ENCODE measurements around the gene CUL4A.
A peak's percentile ranks its signal among the peaks of the same experiment; 100 is the strongest.

The CUL4A gene

GRCh38 chr13:113296823-113297369 is 87.5 kb downstream of the CUL4A start, which contains the start of gene LAMP1:
TSS of gene LAMP1 (plus strand) at chr13:113297239. CDS start at chr13:113297435, 196 bp downstream.
- TF ChIP-seq, protein P1, sequence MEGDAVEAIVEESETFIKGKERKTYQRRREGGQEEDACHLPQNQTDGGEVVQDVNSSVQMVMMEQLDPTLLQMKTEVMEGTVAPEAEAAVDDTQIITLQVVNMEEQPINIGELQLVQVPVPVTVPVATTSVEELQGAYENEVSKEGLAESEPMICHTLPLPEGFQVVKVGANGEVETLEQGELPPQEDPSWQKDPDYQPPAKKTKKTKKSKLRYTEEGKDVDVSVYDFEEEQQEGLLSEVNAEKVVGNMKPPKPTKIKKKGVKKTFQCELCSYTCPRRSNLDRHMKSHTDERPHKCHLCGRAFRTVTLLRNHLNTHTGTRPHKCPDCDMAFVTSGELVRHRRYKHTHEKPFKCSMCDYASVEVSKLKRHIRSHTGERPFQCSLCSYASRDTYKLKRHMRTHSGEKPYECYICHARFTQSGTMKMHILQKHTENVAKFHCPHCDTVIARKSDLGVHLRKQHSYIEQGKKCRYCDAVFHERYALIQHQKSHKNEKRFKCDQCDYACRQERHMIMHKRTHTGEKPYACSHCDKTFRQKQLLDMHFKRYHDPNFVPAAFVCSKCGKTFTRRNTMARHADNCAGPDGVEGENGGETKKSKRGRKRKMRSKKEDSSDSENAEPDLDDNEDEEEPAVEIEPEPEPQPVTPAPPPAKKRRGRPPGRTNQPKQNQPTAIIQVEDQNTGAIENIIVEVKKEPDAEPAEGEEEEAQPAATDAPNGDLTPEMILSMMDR (IDR thresholded peaks at IDR 0.05; ENCODE audit: low read depth, low read length): no peak
- DNase-seq (ENCODE audit: low read depth in 2 of 2): peak; percentile 96 to 99
- peak within 1 kb of the TSS; percentile 90 to 92 for H3K4me3 ChIP-seq (replicated peaks in 1 of 2; ENCODE audit: low read depth in 2 of 2, low read length in 2 of 2)

- peak overlapping the region; percentile 90 to 92 for H3K4me3 ChIP-seq (replicated peaks in 1 of 2; ENCODE audit: low read depth in 2 of 2, low read length in 2 of 2)
- DNase-seq (ENCODE audit: low read depth in 2 of 2): peak; percentile 11 to 37
- TF ChIP-seq, protein P1 (IDR thresholded peaks at IDR 0.05; ENCODE audit: low read depth, low read length): no peak
Measured at GRCh38 chr13:113297370-113298042, 88.1 kb downstream of the CUL4A start.

DNA sequence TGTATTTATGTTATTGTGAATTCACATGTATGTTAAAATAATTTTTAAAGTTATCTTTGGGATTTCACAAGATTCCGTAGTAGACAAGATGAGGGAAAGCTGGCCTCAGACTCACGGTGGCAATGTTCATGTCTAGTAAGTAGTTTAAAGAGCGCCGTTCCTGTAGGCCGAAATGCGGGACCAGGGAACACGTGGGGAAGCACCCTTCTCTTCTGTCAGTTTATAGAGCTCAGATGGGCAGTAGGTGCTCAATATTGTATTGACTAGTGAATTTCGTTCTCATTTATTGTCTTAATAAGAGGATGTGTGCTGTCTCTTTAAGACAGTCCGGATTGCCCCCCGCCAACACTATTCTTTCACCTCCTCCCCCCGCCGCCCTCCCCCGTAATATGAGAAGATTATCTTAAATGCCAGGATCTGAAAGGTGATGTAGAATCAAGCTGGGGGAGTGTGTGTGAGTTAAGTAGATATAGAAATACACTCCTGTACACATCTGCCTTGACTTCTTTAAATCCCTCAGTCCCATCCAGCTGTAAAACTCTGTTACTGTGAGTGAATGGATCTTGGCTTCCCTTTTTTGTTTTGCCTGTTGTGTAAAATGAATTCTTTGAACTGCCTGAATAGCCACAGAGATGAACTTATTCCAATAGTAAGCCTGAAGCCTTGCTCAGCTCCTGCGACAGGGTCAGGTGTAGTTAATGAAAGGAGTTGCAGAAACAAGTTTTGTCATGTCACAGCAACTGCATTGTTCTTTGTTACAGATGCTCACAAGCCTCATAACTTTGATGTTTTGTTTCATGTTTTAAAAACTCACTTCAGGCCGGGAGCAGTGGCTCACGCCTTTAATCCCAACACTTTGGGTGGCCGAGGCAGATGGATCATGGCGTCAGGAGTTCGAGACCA is 88.9 kb downstream of the CUL4A start:
- TF ChIP-seq, protein P1 (IDR thresholded peaks at IDR 0.05; ENCODE audit: low read depth, low read length): no peak
- DNase-seq (ENCODE audit: low read depth in 2 of 2): peak; percentile 3 to 18
- peak overlapping the region; percentile 90 to 92 for H3K4me3 ChIP-seq (replicated peaks in 1 of 2; ENCODE audit: low read depth in 2 of 2, low read length in 2 of 2)

DNA sequence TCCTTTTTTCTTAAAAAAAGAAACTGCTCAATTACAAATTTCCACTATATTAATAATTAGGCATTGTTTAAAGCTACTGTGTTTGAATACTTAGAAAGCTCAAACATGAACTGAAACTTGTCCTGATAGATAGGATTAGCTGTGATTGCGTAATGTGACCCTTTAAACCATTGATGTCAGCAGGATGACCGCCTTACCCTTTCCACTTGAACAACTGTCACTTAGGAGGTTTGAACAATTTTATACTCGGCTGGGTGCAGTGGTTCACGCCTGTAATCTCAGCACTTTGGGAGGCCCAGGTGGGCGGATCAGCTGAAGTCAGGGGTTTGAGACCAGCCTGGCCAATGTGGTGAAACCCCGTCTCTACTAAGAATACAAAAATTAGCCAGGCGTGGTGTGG is 90.5 kb downstream of the CUL4A start:
- peak in 1 of 2 donors; percentile 8 for DNase-seq (ENCODE audit: low read depth in 2 of 2)
- no peak overlapping the region for H3K4me3 ChIP-seq (replicated peaks in 1 of 2; ENCODE audit: low read depth in 2 of 2, low read length in 2 of 2)
- TF ChIP-seq, protein P1 (IDR thresholded peaks at IDR 0.05; ENCODE audit: low read depth, low read length): no peak

DNA sequence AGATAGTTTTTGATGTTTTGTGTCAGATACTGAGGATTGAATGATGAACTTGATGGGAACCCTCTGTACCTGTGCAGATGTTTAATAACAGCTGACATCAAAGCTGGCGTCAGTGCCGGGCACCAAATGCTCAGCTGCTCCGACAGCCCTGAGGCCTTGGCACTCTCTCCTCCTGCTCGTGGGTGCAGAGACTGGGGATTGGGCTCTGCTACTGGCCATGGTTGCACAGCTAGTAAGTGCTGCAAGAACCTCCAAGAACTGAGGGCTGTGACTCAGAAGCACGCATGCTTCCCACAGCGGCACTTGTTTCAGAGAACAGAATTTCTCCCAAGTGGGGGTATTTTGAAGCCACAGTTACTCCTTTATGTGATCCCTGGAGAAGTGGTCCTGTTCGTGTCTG is 93.6 kb downstream of the CUL4A start:
- no peak overlapping the region for H3K4me3 ChIP-seq (replicated peaks in 1 of 2; ENCODE audit: low read depth in 2 of 2, low read length in 2 of 2)
- TF ChIP-seq, protein P1 (IDR thresholded peaks at IDR 0.05; ENCODE audit: low read depth, low read length): no peak
- no peak for DNase-seq (ENCODE audit: low read depth in 2 of 2)

DNA sequence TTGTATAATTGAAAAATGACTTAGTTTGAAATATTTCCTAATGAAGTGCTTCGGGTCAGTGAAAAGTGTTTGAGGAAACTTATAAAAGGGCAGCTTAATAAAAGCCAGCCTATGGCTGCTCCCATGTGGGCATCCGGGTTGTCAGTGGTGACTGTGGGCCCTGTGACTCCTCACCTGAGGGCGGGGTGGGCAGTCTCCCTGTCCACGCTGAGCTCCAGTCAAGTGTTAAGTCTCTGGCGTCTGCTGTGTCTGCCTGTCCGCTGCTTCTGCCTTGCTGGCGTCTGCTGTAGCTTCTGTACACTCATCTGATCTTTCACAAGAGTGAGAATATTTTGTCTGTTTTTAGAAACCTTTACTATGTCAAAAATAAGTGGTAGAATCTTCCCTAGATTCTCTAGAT is 94.7 kb downstream of the CUL4A start:
- no peak for DNase-seq (ENCODE audit: low read depth in 2 of 2)
- TF ChIP-seq, protein P1 (IDR thresholded peaks at IDR 0.05; ENCODE audit: low read depth, low read length): no peak
- H3K4me3 ChIP-seq (replicated peaks in 1 of 2; ENCODE audit: low read depth in 2 of 2, low read length in 2 of 2): no peak overlapping the region
